HCT116 (cell line): ENCODE measurements around the gene CELA2B.

Experiments used
- ATF3 ChIP-seq: IDR thresholded peaks from 2 replicates; pipeline ENCODE4 v1.6.1; 2012
- CTCF ChIP-seq, 3 experiments: fragments of 200-600 bp in 1 of 3; sonication (generic) in 1 of 3; IDR thresholded peaks in 2 of 3; conservative IDR thresholded peaks in 1 of 3; 2 replicates each; pipeline ENCODE4 v1.5.1; 2012 to 2017; ENCODE audit warnings: low read depth in 2 of 3, low read length in 2 of 3, antibody characterized with exemption in 1 of 3, borderline replicate concordance in 1 of 3, control low read depth in 1 of 3, mild to moderate bottlenecking in 1 of 3, mixed read lengths in 1 of 3, mixed run types in 1 of 3, moderate library complexity in 1 of 3; ENCODE audit not compliant: insufficient read depth in 1 of 3
- EGR1 ChIP-seq: IDR thresholded peaks from 2 replicates; pipeline ENCODE4 v1.6.1; 2012; ENCODE audit warnings: low read depth
- EZH2 ChIP-seq: fragments of 200-600 bp; sonication (generic); IDR thresholded peaks from 2 replicates; pipeline ENCODE4 v1.6.1; 2017; ENCODE audit warnings: antibody characterized with exemption, mixed run types
- EZH2phosphoT487 ChIP-seq: fragments of 200-600 bp; IDR thresholded peaks from 2 replicates; pipeline ENCODE4 v1.6.1; 2018; ENCODE audit warnings: antibody characterized with exemption, borderline replicate concordance
- JUND ChIP-seq: IDR thresholded peaks from 2 replicates; pipeline ENCODE4 v1.6.1; 2012
- POLR2A ChIP-seq: IDR thresholded peaks from 2 replicates; pipeline ENCODE4 v1.7.0; 2011; ENCODE audit warnings: borderline replicate concordance; ENCODE audit not compliant: insufficient read depth, insufficient read length; ENCODE audit errors: extremely low read depth
- POLR2AphosphoS5 ChIP-seq: IDR thresholded peaks from 2 replicates; pipeline ENCODE4 v1.6.1; 2011; ENCODE audit warnings: mild to moderate bottlenecking, low read depth, low read length, moderate library complexity
- RAD21 ChIP-seq: IDR thresholded peaks from 2 replicates; pipeline ENCODE4 v1.6.1; 2012; ENCODE audit warnings: low read depth, mild to moderate bottlenecking
- REST ChIP-seq: IDR thresholded peaks from 2 replicates; pipeline ENCODE4 v1.6.1; 2012; ENCODE audit warnings: low read depth
- SIN3A ChIP-seq: IDR thresholded peaks from 2 replicates; pipeline ENCODE4 v1.6.1; 2012; ENCODE audit warnings: low read depth
- TCF7L2 ChIP-seq: IDR thresholded peaks from 2 replicates; pipeline ENCODE4 v1.7.0; 2011; ENCODE audit warnings: borderline replicate concordance, inconsistent platforms; ENCODE audit not compliant: insufficient read depth, insufficient read length; ENCODE audit errors: extremely low read depth

GRCh38 chr1:15433471-15433870 is 42.4 kb upstream of the CELA2B start:
- TF ChIP-seq CTCF (IDR thresholded peaks at IDR 0.05 in 2 of 3, conservative IDR thresholded peaks at IDR 0.05 in 1 of 3; ENCODE audit: borderline replicate concordance in 1 of 3, insufficient read depth in 1 of 3, low read depth in 2 of 3, low read length in 2 of 3) (no peak), SIN3A (no peak), POLR2A (no peak), EGR1 (no peak), EZH2 (no peak), EZH2phosphoT487 (no peak), RAD21 (no peak), POLR2AphosphoS5 (no peak), TCF7L2 (no peak), JUND (no peak), ATF3 (no peak), REST (no peak)
